K562 (cell line): ENCODE measurements around the gene VEGFA. TPM values are rescaled to one million over a fixed set of nuclear protein-coding genes. Genes with fewer than 3 reads are reported as not detected.

ENCODE experiments used
- BRD9 ChIP-seq: fragments of 450-650 bp; IDR thresholded peaks from 2 replicates; pipeline ENCODE4 v1.6.1; 2018; ENCODE audit warnings: low read depth; ENCODE audit not compliant: partially characterized antibody
- ELK1 ChIP-seq: sonication (generic); formaldehyde crosslinking; IDR thresholded peaks from 2 replicates; pipeline ENCODE4 v1.8.1; 2022; ENCODE audit warnings: missing genetic modification reagents
- ESRRA ChIP-seq: fragments of 450-650 bp; IDR thresholded peaks from 2 replicates; pipeline ENCODE4 v1.6.1; 2014; ENCODE audit warnings: low read depth, mild to moderate bottlenecking, moderate library complexity, borderline replicate concordance
- ETV1 ChIP-seq: fragments of 450-650 bp; conservative IDR thresholded peaks from 2 replicates; pipeline ENCODE4 v1.6.1; 2016; ENCODE audit warnings: missing genetic modification characterization, control low read depth, low read depth, missing compliant biosample characterization
- EWSR1 ChIP-seq: fragments of 450-650 bp; IDR thresholded peaks from 2 replicates; pipeline ENCODE4 v1.6.1; 2018; ENCODE audit warnings: borderline replicate concordance, mild to moderate bottlenecking, low read depth, moderate library complexity; ENCODE audit not compliant: partially characterized antibody
- GTF2A2 ChIP-seq: IDR thresholded peaks from 2 replicates; pipeline ENCODE4 v1.6.1; 2016; ENCODE audit warnings: mild to moderate bottlenecking, missing genetic modification characterization, missing compliant biosample characterization
- KDM4B ChIP-seq, 2 experiments: fragments of 450-650 bp in 1 of 2; sonication (generic) in 1 of 2; IDR thresholded peaks; 2 replicates each; pipeline ENCODE4 v1.6.1; 2016 to 2017; ENCODE audit warnings: borderline replicate concordance in 2 of 2, antibody characterized with exemption in 1 of 2, low read depth in 1 of 2, mild to moderate bottlenecking in 1 of 2
- NCOA6 ChIP-seq: fragments of 450-650 bp; IDR thresholded peaks from 2 replicates; pipeline ENCODE4 v1.6.1; 2017; ENCODE audit warnings: mild to moderate bottlenecking
- OTX1 ChIP-seq: fragments of 450-650 bp; formaldehyde crosslinking; IDR thresholded peaks from 2 replicates; pipeline ENCODE4 v1.4.0; 2022; ENCODE audit warnings: mild to moderate bottlenecking
- SMAD3 ChIP-seq: fragments of 450-650 bp; formaldehyde crosslinking; conservative IDR thresholded peaks from 2 replicates; pipeline ENCODE4 v1.4.0; 2020; ENCODE audit warnings: mild to moderate bottlenecking
- SNIP1 ChIP-seq: fragments of 450-650 bp; IDR thresholded peaks from 2 replicates; pipeline ENCODE4 v1.7.1; 2017; ENCODE audit warnings: low read depth, mild to moderate bottlenecking
- U2AF2 ChIP-seq: fragments of 200-400 bp; formaldehyde crosslinking; optimal IDR thresholded peaks from 2 replicates; pipeline ENCODE3; 2017; ENCODE audit warnings: low read depth, mild to moderate bottlenecking, low read length
- ZBTB11 ChIP-seq, 3 experiments: fragments of 200-800 bp in 1 of 3; fragments of 250-450 bp in 1 of 3; fragments of 450-650 bp in 1 of 3; sonication (Bioruptor Pico) in 1 of 3; sonication (Bioruptor generic) in 1 of 3; formaldehyde crosslinking in 1 of 3; IDR thresholded peaks; 2 replicates each; pipeline versions ENCODE4 v1.6.1 to v1.8.0; 2016 to 2022; ENCODE audit warnings: mild to moderate bottlenecking in 2 of 3, missing genetic modification characterization in 2 of 3, missing compliant biosample characterization in 1 of 3, moderate library complexity in 1 of 3
- ZBTB7A ChIP-seq: IDR thresholded peaks from 2 replicates; pipeline ENCODE4 v1.6.1; 2011; ENCODE audit warnings: low read depth, mild to moderate bottlenecking, low read length, moderate library complexity, borderline replicate concordance; ENCODE audit not compliant: control insufficient read depth
- ZNF224 ChIP-seq: sonication (generic); formaldehyde crosslinking; IDR thresholded peaks from 2 replicates; pipeline ENCODE4 v1.8.0; 2022; ENCODE audit warnings: mild to moderate bottlenecking, missing genetic modification reagents
- ZNF3 ChIP-seq: fragments of 250-450 bp; sonication (Bioruptor Pico); IDR thresholded peaks from 2 replicates; pipeline ENCODE4 v1.5.0; 2021; ENCODE audit warnings: mild to moderate bottlenecking, moderate library complexity
- ZNF347 ChIP-seq: fragments of 450-650 bp; formaldehyde crosslinking; IDR thresholded peaks from 2 replicates; pipeline ENCODE4 v1.4.0; 2020; ENCODE audit warnings: low read depth, mild to moderate bottlenecking, moderate library complexity
- ZNF445 ChIP-seq: fragments of 250-450 bp; sonication (Bioruptor Pico); IDR thresholded peaks from 2 replicates; pipeline ENCODE4 v1.4.0; 2020; ENCODE audit warnings: low read depth, mild to moderate bottlenecking, moderate library complexity
- polyA plus RNA-seq, 8 experiments: library from polyadenylated mRNA; depleted of rRNA in 4 of 8; stranded (reverse) in 5 of 8; unstranded in 3 of 8; fragments of >200 nt; fragmentation: Nextera tagmentation in 2 of 8; fragmentation: Illumina TruSeq in 1 of 8; extraction: Ambion mirVana in 2 of 8; extraction: Trizol in 1 of 8; gene quantifications; 2 replicates each; pipeline versions ENCODE4 v1.2.1 to v1.2.3, GENCODE V29; 2011 to 2014; ENCODE audit warnings: inconsistent platforms in 1 of 8, missing spikeins in 1 of 8
- total RNA-seq, 7 experiments: library from RNA; depleted of rRNA in 6 of 7; stranded (reverse); fragments of >200 nt in 6 of 7; fragmentation: Illumina TruSeq in 2 of 7; extraction: Trizol in 2 of 7; gene quantifications; 2 replicates each; pipeline versions ENCODE4 v1.2.1 to v1.2.3, GENCODE V29; 2011 to 2021; ENCODE audit warnings: low replicate concordance in 1 of 7
- TF ChIP-seq, protein P1 (sequence below): fragments of 150-350 bp; IDR thresholded peaks from 2 replicates; pipeline ENCODE4 v1.6.1; 2014; ENCODE audit warnings: low read depth, mild to moderate bottlenecking, low read length, borderline replicate concordance

The VEGFA gene
- total and polyA plus RNA-seq, 9 of the 15 experiments (the other 6 are each of a cell fraction or from before 2014, with no cell fraction given): 14.0 to 271 (median 124) TPM

- TF ChIP-seq BRD9: peak; percentile 15
- TF ChIP-seq OTX1 (CRISPR knock-in tag): peak; percentile 70; the same call in 1 of the 2 replicates
- TF ChIP-seq ZBTB11 (CRISPR knock-in tag; IDR thresholded peaks at IDR 0.05): peak in 1 of 3 experiments; percentile 46; a peak in 1 of 6 replicates
- TF ChIP-seq ZNF3 (CRISPR knock-in tag): no peak
- no peak for TF ChIP-seq SMAD3 (CRISPR knock-in tag)
- TF ChIP-seq SNIP1: no peak
- TF ChIP-seq ETV1 (tag): no peak
- TF ChIP-seq ESRRA: no peak
- no peak; a peak in 1 of 4 replicates for TF ChIP-seq KDM4B (IDR thresholded peaks at IDR 0.05; ENCODE audit: borderline replicate concordance in 2 of 2, low read depth in 1 of 2)
- no peak for TF ChIP-seq ZNF224 (CRISPR knock-in tag)
- TF ChIP-seq ZNF347: no peak
- TF ChIP-seq, protein P1, sequence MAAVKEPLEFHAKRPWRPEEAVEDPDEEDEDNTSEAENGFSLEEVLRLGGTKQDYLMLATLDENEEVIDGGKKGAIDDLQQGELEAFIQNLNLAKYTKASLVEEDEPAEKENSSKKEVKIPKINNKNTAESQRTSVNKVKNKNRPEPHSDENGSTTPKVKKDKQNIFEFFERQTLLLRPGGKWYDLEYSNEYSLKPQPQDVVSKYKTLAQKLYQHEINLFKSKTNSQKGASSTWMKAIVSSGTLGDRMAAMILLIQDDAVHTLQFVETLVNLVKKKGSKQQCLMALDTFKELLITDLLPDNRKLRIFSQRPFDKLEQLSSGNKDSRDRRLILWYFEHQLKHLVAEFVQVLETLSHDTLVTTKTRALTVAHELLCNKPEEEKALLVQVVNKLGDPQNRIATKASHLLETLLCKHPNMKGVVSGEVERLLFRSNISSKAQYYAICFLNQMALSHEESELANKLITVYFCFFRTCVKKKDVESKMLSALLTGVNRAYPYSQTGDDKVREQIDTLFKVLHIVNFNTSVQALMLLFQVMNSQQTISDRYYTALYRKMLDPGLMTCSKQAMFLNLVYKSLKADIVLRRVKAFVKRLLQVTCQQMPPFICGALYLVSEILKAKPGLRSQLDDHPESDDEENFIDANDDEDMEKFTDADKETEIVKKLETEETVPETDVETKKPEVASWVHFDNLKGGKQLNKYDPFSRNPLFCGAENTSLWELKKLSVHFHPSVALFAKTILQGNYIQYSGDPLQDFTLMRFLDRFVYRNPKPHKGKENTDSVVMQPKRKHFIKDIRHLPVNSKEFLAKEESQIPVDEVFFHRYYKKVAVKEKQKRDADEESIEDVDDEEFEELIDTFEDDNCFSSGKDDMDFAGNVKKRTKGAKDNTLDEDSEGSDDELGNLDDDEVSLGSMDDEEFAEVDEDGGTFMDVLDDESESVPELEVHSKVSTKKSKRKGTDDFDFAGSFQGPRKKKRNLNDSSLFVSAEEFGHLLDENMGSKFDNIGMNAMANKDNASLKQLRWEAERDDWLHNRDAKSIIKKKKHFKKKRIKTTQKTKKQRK: no peak
- no peak for TF ChIP-seq NCOA6
- TF ChIP-seq EWSR1: no peak
- no peak for TF ChIP-seq ZNF445 (CRISPR knock-in tag)
- no peak for TF ChIP-seq GTF2A2
- peak; percentile 74; the same call in 1 of the 2 replicates for TF ChIP-seq ZBTB7A
- no peak for TF ChIP-seq U2AF2
- TF ChIP-seq ELK1: no peak
Measured at GRCh38 chr6:43770372-43771209, 580 bp downstream of the VEGFA start (continued).
